SU-DHL-6 (cell line): ENCODE measurements around the gene CYTH1.

Experiments used
- H2AFZ ChIP-seq: fragments of 200-600 bp; sonication (generic); 2 replicates; pipeline ENCODE4 v1.6.1; 2014; ENCODE audit warnings: low read depth, mild to moderate bottlenecking, moderate library complexity, mixed read lengths, antibody characterized with exemption, low read length; ENCODE audit not compliant: severe bottlenecking
- H3F3A ChIP-seq: fragments of 200-600 bp; shearing (Covaris generic); 2 replicates; pipeline ENCODE4 v1.6.0; 2016; ENCODE audit warnings: antibody characterized with exemption, mild to moderate bottlenecking; ENCODE audit not compliant: insufficient read depth
- H3K27ac ChIP-seq: fragments of 200-600 bp; sonication (generic); 2 replicates; pipeline ENCODE4 v1.5.1; 2016; ENCODE audit warnings: low read depth, mild to moderate bottlenecking, low read length, moderate library complexity, mixed read lengths
- H3K27me3 ChIP-seq: fragments of 200-600 bp; sonication (generic), shearing (Covaris generic); 2 replicates; pipeline ENCODE4 v1.6.0; 2014; ENCODE audit warnings: mild to moderate bottlenecking, low read length
- H3K36me3 ChIP-seq: fragments of 200-600 bp; sonication (generic); 2 replicates; pipeline ENCODE4 v1.6.1; 2014; ENCODE audit warnings: mild to moderate bottlenecking, low read length, mixed read lengths
- H3K4me2 ChIP-seq: fragments of 300-600, 200-600 bp; shearing (Covaris generic), sonication (generic); 2 replicates; pipeline ENCODE4 v1.6.0; 2014; ENCODE audit warnings: low read length, low read depth, mild to moderate bottlenecking; ENCODE audit not compliant: poor library complexity, severe bottlenecking
- H3K4me3 ChIP-seq: fragments of 200-600 bp; sonication (generic); 2 replicates; pipeline ENCODE4 v1.5.1; 2014; ENCODE audit warnings: antibody characterized with exemption, low read length, mild to moderate bottlenecking, mixed read lengths; ENCODE audit not compliant: insufficient read depth, poor library complexity, severe bottlenecking
- H3K79me2 ChIP-seq: fragments of 200-600 bp; sonication (generic); 2 replicates; pipeline ENCODE4 v1.6.1; 2014; ENCODE audit warnings: mild to moderate bottlenecking, low read length, moderate library complexity; ENCODE audit not compliant: insufficient read depth
- H3K9ac ChIP-seq: fragments of 200-600 bp; sonication (generic); 2 replicates; pipeline ENCODE4 v1.7.0; 2014; ENCODE audit warnings: mild to moderate bottlenecking, low read length
- H3K9me2 ChIP-seq: fragments of 200-600 bp; sonication (generic); replicated peaks from 2 replicates; pipeline ENCODE4 v1.6.1; 2014; ENCODE audit warnings: low read length; ENCODE audit not compliant: insufficient read depth
- H3K9me3 ChIP-seq: fragments of 200-600 bp; sonication (generic); 2 replicates; pipeline ENCODE4 v1.6.1; 2014; ENCODE audit warnings: low read length, mixed read lengths; ENCODE audit not compliant: insufficient read depth
- H4K20me1 ChIP-seq: fragments of 200-600 bp; sonication (generic); 2 replicates; pipeline ENCODE4 v1.6.1; 2014; ENCODE audit warnings: low read depth, mild to moderate bottlenecking, antibody characterized with exemption, low read length, moderate library complexity, mixed read lengths
- CTCF ChIP-seq: fragments of 200-600 bp; sonication (generic); IDR thresholded peaks from one replicate; pipeline ENCODE4 v1.5.1; 2017; ENCODE audit warnings: antibody characterized with exemption, mild to moderate bottlenecking, low read length, moderate library complexity; ENCODE audit not compliant: insufficient read depth, poor library complexity, severe bottlenecking
- EZH2phosphoT487 ChIP-seq: fragments of 200-600 bp; sonication (generic), shearing (Covaris generic); conservative IDR thresholded peaks from 2 replicates; pipeline ENCODE4 v1.6.1; 2018; ENCODE audit warnings: mild to moderate bottlenecking, antibody characterized with exemption, low read length, moderate library complexity, mixed read lengths

Gene CYTH1

GRCh38 chr17:78748730-78749317 lies 33.2 kb downstream of the CYTH1 start:
- H3K9me3 ChIP-seq: no peaks in the 10 kb centered on the region
- H4K20me1 ChIP-seq: no peaks in the 10 kb centered on the region; the same call in 1 of the 2 replicates
- peak overlapping the region; percentile 52; the same call in 1 of the 2 replicates for H3K27ac ChIP-seq
- peaks cover 25% of the 10 kb centered on the region; the same call in 1 of the 2 replicates for H3F3A ChIP-seq
- peak overlapping the region; percentile 30; the same call in 1 of the 2 replicates for H3K9ac ChIP-seq
- H3K79me2 ChIP-seq: peaks cover 52% of the 10 kb centered on the region
- H2AFZ ChIP-seq: no peak overlapping the region
- H3K9me2 ChIP-seq: no peaks in the 10 kb centered on the region
- no peak for TF ChIP-seq CTCF
- no peak for TF ChIP-seq EZH2phosphoT487
- peak overlapping the region; percentile 68 for H3K4me2 ChIP-seq
- H3K4me3 ChIP-seq: no peak overlapping the region
- H3K27me3 ChIP-seq: no peaks in the 10 kb centered on the region
- H3K36me3 ChIP-seq: no peaks in the 10 kb centered on the region

GRCh38 chr17:78748048-78748729 lies 33.9 kb downstream of the CYTH1 start:
- Histone ChIP-seq H3K79me2 (peaks cover 54% of the 10 kb centered on the region), H3K27ac (peak overlapping the region; percentile 52), H3K4me2 (peak overlapping the region; percentile 68)

GRCh38 chr17:78747488-78747887 lies 34.6 kb downstream of the CYTH1 start:
- H2AFZ ChIP-seq: no peak overlapping the region
- peaks cover 58% of the 10 kb centered on the region for H3K79me2 ChIP-seq
- H3K9me2 ChIP-seq: no peaks in the 10 kb centered on the region
- no peaks in the 10 kb centered on the region; the same call in 1 of the 2 replicates for H4K20me1 ChIP-seq
- H3K27ac ChIP-seq: peak overlapping the region; percentile 52
- H3K9me3 ChIP-seq: no peaks in the 10 kb centered on the region
- no peaks in the 10 kb centered on the region for H3K27me3 ChIP-seq
- H3K4me3 ChIP-seq: peak overlapping the region; percentile 35
- H3F3A ChIP-seq: peaks cover 29% of the 10 kb centered on the region; the same call in 1 of the 2 replicates
- no peak for TF ChIP-seq CTCF
- TF ChIP-seq EZH2phosphoT487: no peak
- no peaks in the 10 kb centered on the region for H3K36me3 ChIP-seq
- peak overlapping the region; percentile 68 for H3K4me2 ChIP-seq
- peak overlapping the region; percentile 30; the same call in 1 of the 2 replicates for H3K9ac ChIP-seq

More at GRCh38 chr17:78748048-78748729, 33.9 kb downstream of the CYTH1 start:
- TF ChIP-seq EZH2phosphoT487 (no peak), CTCF (no peak)
- H3F3A ChIP-seq: peaks cover 25% of the 10 kb centered on the region; the same call in 1 of the 2 replicates
- no peaks in the 10 kb centered on the region; the same call in 1 of the 2 replicates for H4K20me1 ChIP-seq
- H3K9me2 ChIP-seq: no peaks in the 10 kb centered on the region
- H3K4me3 ChIP-seq: peak overlapping the region; percentile 35
- no peaks in the 10 kb centered on the region for H3K36me3 ChIP-seq
- no peaks in the 10 kb centered on the region for H3K27me3 ChIP-seq
- H2AFZ ChIP-seq: no peak overlapping the region
- H3K9me3 ChIP-seq: no peaks in the 10 kb centered on the region
- H3K9ac ChIP-seq: peak overlapping the region; percentile 30
